T-cell (primary cell): Measurements from ENCODE around the gene RAB18. TPM values are rescaled to one million over a fixed set of nuclear protein-coding genes. Genes with fewer than 3 reads are reported as not detected.
"Not testable (repeated sequence)": the region's sequence is repeated elsewhere in the genome, so short reads cannot be mapped to it uniquely, and the experiment has no call there.

Experiments used
- ATAC-seq, 4 experiments: fragments of 200-7000 bp in 3 of 4; fragments of 150-1000 bp in 1 of 4; cut with Tn5 transposase; replicated peaks in 1 of 4; 1 replicate in 3 of 4; 2 replicates in 1 of 4; pipeline ENCODE4 v1.10.0; 2021; ENCODE audit warnings: moderate library complexity in 3 of 4, mild to moderate bottlenecking in 2 of 4, moderate number of reproducible peaks in 1 of 4
- CTCF ChIA-PET, 2 donors: fragments of 300-600 bp; sonication (Branson Sonifier 250); formaldehyde crosslinking; loops; one replicate each; lab custom pipeline; 2022; ENCODE audit warnings: antibody characterized with exemption in 2 of 2; lab: Charles Lee
- POLR2A ChIA-PET, 2 donors: fragments of 300-600 bp; sonication (Branson Sonifier 250); formaldehyde crosslinking; loops; one replicate each; lab custom pipeline; 2022; ENCODE audit warnings: antibody characterized with exemption in 2 of 2; lab: Charles Lee
- DNase-seq, 35 experiments: peaks; one replicate each; pipeline versions ENCODE4 v3.0.0 to v3.0.0-alpha.2; 2013 to 2023
- H3K27ac ChIP-seq: one replicate; pipeline ENCODE4 v1.5.1; 2013; ENCODE audit warnings: low read length
- H3K27me3 ChIP-seq, 2 experiments: replicated peaks in 1 of 2; 1 replicate in 1 of 2; 2 replicates in 1 of 2; pipeline versions ENCODE4 v1.6.1 to v1.7.0; 2013; ENCODE audit warnings: low read length in 1 of 2, mixed read lengths in 1 of 2; ENCODE audit not compliant: control insufficient read depth in 2 of 2, insufficient read depth in 2 of 2; ENCODE audit errors: extremely low read depth in 1 of 2
- H3K36me3 ChIP-seq, 2 donors: 1 replicate in 1 of 2; 2 replicates in 1 of 2; pipeline versions ENCODE4 v1.6.1 to v1.7.0; 2013; ENCODE audit warnings: low read length in 1 of 2; ENCODE audit not compliant: control insufficient read depth in 2 of 2, insufficient read depth in 1 of 2; ENCODE audit errors: extremely low read depth in 1 of 2
- H3K4me1 ChIP-seq, 2 experiments: 1 replicate in 1 of 2; 2 replicates in 1 of 2; pipeline versions ENCODE4 v1.6.1 to v1.7.0; 2013; ENCODE audit warnings: low read length in 2 of 2, mixed read lengths in 1 of 2; ENCODE audit not compliant: insufficient read depth in 2 of 2, control insufficient read depth in 1 of 2; ENCODE audit errors: extremely low read depth in 1 of 2
- H3K4me3 ChIP-seq, 2 donors: 1 replicate in 1 of 2; 2 replicates in 1 of 2; pipeline versions ENCODE4 v1.5.1 to v1.7.0; 2013; ENCODE audit warnings: mild to moderate bottlenecking in 2 of 2, low read length in 1 of 2, moderate library complexity in 1 of 2; ENCODE audit not compliant: control insufficient read depth in 1 of 2; ENCODE audit errors: extremely low read depth in 1 of 2
- H3K9me3 ChIP-seq: 2 replicates; pipeline ENCODE4 v1.7.0; 2013
- H3K27ac Mint-ChIP-seq, 2 donors: one replicate each; pipeline ENCODE4 v1.8.0; 2020 to 2021; ENCODE audit warnings: mild to moderate bottlenecking in 2 of 2, mixed read lengths in 2 of 2
- H3K27me3 Mint-ChIP-seq, 2 donors: one replicate each; pipeline ENCODE4 v1.8.0; 2021 to 2022; ENCODE audit warnings: mixed read lengths in 2 of 2
- H3K36me3 Mint-ChIP-seq: one replicate; pipeline ENCODE4 v1.8.0; 2021; ENCODE audit warnings: mixed read lengths
- H3K4me1 Mint-ChIP-seq, 3 donors: one replicate each; pipeline ENCODE4 v1.8.0; 2020 to 2022; ENCODE audit warnings: mixed read lengths in 3 of 3, mild to moderate bottlenecking in 1 of 3
- H3K4me3 Mint-ChIP-seq, 3 donors: one replicate each; pipeline ENCODE4 v1.8.0; 2020 to 2022; ENCODE audit warnings: mild to moderate bottlenecking in 3 of 3, mixed read lengths in 3 of 3, moderate library complexity in 3 of 3
- H3K9me3 Mint-ChIP-seq, 3 donors: one replicate each; pipeline ENCODE4 v1.8.0; 2020 to 2022; ENCODE audit warnings: mixed read lengths in 3 of 3
- WGBS: methylation state at CpG from one replicate; pipeline ENCODE4 v1.1.5; 2013; ENCODE audit warnings: missing lambda C conversion rate; ENCODE audit not compliant: insufficient coverage; 5-methylcytosine and 5-hydroxymethylcytosine counted together
- total RNA-seq, 35 experiments: library from RNA in 6 of 35; stranded (reverse) in 6 of 35; fragments of 120-200 nt in 1 of 35; gene quantifications; one replicate each; pipeline versions ENCODE4 v1.2.1 to v1.2.4 and lab custom pipeline; 2013 to 2026

The RAB18 gene
- total RNA-seq, 5 donors from 2014 or later (not counting 1 experiment from before 2014, with no cell fraction given): 56.5 to 118 (median 69.5) TPM

DNA sequence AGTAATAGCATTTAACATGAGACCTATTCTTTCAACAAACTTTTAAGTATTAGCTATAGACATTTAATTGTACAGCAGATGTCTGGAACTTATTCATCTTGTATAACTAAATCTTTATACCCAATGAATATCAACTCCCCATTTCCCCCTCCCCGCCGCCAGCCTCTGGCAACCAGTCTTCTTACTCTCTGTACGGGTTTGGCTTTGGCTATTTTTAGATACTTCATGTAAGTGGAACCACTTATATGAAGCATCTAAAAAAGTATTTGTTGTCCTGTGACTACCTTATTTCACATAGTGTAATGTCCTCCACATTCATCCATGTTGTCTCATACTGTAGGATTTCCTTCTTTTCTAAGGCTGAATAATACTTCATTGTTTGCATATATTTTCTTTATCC, 60.8 kb downstream of the RAB18 start:
- Mint-ChIP-seq H3K36me3 (peaks cover 3% of the 10 kb centered on the region), H3K27ac (peak overlapping the region; percentile 66 to 81), H3K4me3 (peak overlapping the region in 1 of 3 donors; percentile 41), H3K4me1 (peaks cover 34 to 44% (median 37%) of the 10 kb centered on the region in 3 donors), H3K27me3 (peaks cover 0 to 1% of the 10 kb centered on the region in 2 donors), H3K9me3 (no peaks in the 10 kb centered on the region)
- DNase-seq (no peak), ATAC-seq (no peak)
- H3K27me3 ChIP-seq: peaks cover 0 to 2% of the 10 kb centered on the region in 2 experiments
- CTCF ChIA-PET: no interaction called here
- no peaks in the 10 kb centered on the region for H3K9me3 ChIP-seq
- no CpG with 5 or more reads among the region's 3 CpGs for WGBS
- peaks cover 0 to 17% of the 10 kb centered on the region in 2 experiments for H3K4me1 ChIP-seq
- H3K4me3 ChIP-seq: no peak overlapping the region
- POLR2A ChIA-PET: interaction anchor here in 1 of 2 donors (0.6 to 0.8 kb wide), 2 partner anchors 29 to 61 kb away, joined by 4 to 8 read pairs; no protein-coding TSS in a partner anchor
- H3K27ac ChIP-seq: peak overlapping the region; percentile 32
- no peaks in the 10 kb centered on the region for H3K36me3 ChIP-seq

DNA sequence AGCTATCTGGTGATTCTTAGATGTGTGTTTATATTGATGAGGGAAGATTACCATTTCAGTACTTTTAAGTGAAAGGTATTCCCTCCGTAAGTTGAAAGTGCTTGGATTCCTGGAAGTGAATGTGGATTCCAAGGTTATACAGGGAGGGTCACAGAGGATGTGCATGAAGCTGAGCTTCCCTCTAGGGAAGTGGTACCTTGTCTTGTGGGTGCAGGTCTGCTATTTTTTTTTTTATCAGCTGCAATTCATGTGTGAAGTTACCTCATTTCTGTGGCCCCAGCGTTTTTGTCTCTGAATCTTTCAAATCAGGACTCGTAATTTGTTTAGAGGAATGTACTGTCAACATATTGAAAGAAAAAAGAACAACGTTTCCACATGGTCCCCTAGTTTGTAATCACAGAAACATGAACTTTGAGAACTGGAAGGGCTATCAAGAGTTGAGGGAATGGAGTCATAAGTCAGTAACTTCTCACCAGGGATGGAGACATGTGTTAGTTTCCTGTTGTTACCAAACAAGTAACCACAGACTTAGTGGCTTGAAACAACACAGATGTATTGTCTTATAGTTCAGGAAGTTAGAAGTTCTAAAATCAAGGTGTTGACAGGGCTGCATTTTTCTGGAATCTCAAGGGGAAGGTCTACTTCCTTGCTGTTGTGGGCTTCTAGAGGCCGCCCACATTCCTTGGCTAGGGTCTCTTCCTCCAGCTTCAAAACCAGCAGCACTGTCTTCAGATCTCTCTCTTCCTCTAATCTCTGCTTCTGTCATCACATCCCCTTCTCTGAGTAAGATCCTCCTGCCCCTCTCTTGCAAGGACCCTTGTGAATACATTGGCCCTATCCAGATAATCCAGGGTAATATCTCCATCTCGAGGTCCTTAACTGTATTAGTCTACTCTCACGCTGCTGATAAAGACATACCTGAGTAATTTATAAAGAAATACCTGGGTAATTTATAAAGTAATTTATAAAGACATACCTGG, 64.4 kb downstream of the RAB18 start:
- Histone ChIP-seq H3K27me3 (peaks cover 0 to 2% of the 10 kb centered on the region in 2 experiments), H3K9me3 (no peaks in the 10 kb centered on the region), H3K4me3 (no peak overlapping the region), H3K4me1 (peaks cover 0 to 17% of the 10 kb centered on the region in 2 experiments), H3K27ac (peak overlapping the region; percentile 60), H3K36me3 (no peaks in the 10 kb centered on the region)
- POLR2A ChIA-PET: no interaction called here
- WGBS: 60% methylated on average over 5 of the region's 7 CpGs
- Mint-ChIP-seq H3K36me3 (peaks cover 11% of the 10 kb centered on the region), H3K9me3 (no peaks in the 10 kb centered on the region), H3K27me3 (no peaks in the 10 kb centered on the region), H3K4me3 (no peak overlapping the region), H3K27ac (peak overlapping the region; percentile 80 to 83), H3K4me1 (peaks cover 37 to 49% (median 38%) of the 10 kb centered on the region in 3 donors)
- ATAC-seq (peak in 3 of 4 experiments; percentile 58 to 81 (median 60)), DNase-seq (peak in 1 of 35 experiments; percentile 44)
- CTCF ChIA-PET: interaction anchor here in 1 of 2 donors (0.9 kb wide), 1 partner anchor 13 kb away, joined by 4 read pairs; no protein-coding TSS in a partner anchor

DNA sequence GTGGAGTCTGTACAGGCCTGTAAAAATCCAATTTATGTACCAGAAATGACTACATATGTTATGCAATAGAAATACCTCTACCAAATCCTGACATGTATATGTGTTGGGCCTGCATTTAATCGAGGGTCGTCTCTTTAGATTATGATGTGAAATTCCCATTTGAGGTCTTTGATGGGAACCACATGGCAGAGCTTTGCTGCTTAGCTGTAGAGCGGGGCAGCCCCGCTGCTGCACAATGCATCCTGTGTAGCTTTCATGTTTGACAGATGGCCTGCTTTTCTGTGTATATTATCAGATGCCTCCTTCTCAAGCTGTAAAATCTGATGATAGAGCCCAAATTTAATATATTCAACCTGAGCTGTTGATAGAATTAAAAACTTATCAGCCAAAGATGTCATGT, 65.8 kb downstream of the RAB18 start:
- WGBS: 100% methylated on average over 2 of the region's 4 CpGs
- Mint-ChIP-seq H3K9me3 (no peaks in the 10 kb centered on the region), H3K27me3 (no peaks in the 10 kb centered on the region), H3K27ac (peak overlapping the region; percentile 18 to 80), H3K4me1 (peaks cover 26 to 36% (median 28%) of the 10 kb centered on the region in 3 donors), H3K4me3 (no peak overlapping the region), H3K36me3 (peaks cover 11% of the 10 kb centered on the region)
- no peak overlapping the region for H3K4me3 ChIP-seq
- H3K27me3 ChIP-seq: no peaks in the 10 kb centered on the region
- ChIA-PET CTCF (interaction anchor here in 1 of 2 donors (0.5 kb wide), 1 partner anchor 123 kb away, joined by 3 read pairs; no protein-coding TSS in a partner anchor), POLR2A (no interaction called here)
- H3K36me3 ChIP-seq: no peaks in the 10 kb centered on the region
- H3K9me3 ChIP-seq: no peaks in the 10 kb centered on the region
- H3K27ac ChIP-seq: peak overlapping the region; percentile 60
- ATAC-seq (no peak), DNase-seq (no peak)
- H3K4me1 ChIP-seq: peaks cover 0 to 13% of the 10 kb centered on the region in 2 experiments

DNA sequence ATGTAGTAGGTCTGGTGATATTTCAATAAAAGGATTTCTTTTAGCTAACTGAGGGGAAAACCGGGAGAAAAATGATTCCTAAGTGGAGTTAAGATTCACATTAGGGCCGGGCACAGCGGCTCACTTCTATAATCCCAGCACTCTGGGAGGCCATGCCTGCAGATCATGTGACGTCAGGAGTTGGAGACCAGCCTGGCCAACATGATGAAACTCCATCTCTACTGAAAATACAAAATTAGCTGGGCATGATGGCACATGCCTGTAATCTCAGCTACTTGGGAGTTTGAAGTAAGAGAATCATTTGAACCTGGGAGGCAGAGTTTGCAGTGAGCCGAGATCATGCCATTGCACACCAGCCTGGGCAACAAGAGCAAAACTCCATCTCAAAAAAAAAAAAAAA, 72.9 kb downstream of the RAB18 start:
- 94% methylated on average over 3 of the region's 5 CpGs for WGBS
- not testable (repeated sequence) for H3K27me3 ChIP-seq

DNA sequence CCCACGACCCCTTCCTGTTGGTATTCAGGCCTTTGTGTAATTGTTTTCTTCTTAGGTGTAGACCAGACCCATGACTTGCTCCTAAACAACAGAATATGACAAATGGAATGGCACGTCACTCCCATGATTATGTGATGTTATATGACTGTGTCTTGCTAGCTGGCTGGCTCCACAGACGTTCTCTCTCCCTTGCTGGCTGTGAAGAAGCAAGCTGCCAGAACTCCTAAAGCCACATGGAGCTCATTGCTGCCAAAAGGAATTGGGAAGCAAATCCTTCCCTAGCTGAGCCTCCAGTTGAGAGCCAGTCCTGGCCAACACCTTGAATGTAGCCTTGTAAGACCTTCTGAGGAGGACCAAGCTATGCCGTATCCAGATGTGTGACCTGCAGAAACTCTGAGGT, 74.2 kb downstream of the RAB18 start:
- H3K27ac Mint-ChIP-seq: no peak overlapping the region
- H3K4me1 Mint-ChIP-seq: no peaks in the 10 kb centered on the region
- ChIA-PET POLR2A (no interaction called here), CTCF (no interaction called here)
- H3K4me1 ChIP-seq: no peaks in the 10 kb centered on the region
- ATAC-seq: no peak
- H3K4me3 ChIP-seq: no peak overlapping the region
- H3K36me3 ChIP-seq: no peaks in the 10 kb centered on the region
- no peak overlapping the region for H3K4me3 Mint-ChIP-seq
- H3K27me3 Mint-ChIP-seq: peaks cover 0 to 4% of the 10 kb centered on the region in 2 donors
- no peaks in the 10 kb centered on the region for H3K9me3 ChIP-seq
- 90% methylated on average over 2 of the region's 4 CpGs for WGBS
- peaks cover 6% of the 10 kb centered on the region for H3K36me3 Mint-ChIP-seq
- no peak overlapping the region for H3K27ac ChIP-seq
- no peak for DNase-seq
- no peaks in the 10 kb centered on the region for H3K27me3 ChIP-seq
- H3K9me3 Mint-ChIP-seq: no peaks in the 10 kb centered on the region

More for the DNA sequence above, 72.9 kb downstream of the RAB18 start:
- H3K4me1 Mint-ChIP-seq, H3K9me3 ChIP-seq, POLR2A ChIA-PET, H3K9me3 Mint-ChIP-seq, H3K4me3 ChIP-seq, ATAC-seq, H3K27me3 Mint-ChIP-seq, H3K4me1 ChIP-seq, DNase-seq, H3K27ac Mint-ChIP-seq, H3K36me3 ChIP-seq, H3K36me3 Mint-ChIP-seq, CTCF ChIA-PET, H3K4me3 Mint-ChIP-seq, H3K27ac ChIP-seq: not testable (repeated sequence)

DNA sequence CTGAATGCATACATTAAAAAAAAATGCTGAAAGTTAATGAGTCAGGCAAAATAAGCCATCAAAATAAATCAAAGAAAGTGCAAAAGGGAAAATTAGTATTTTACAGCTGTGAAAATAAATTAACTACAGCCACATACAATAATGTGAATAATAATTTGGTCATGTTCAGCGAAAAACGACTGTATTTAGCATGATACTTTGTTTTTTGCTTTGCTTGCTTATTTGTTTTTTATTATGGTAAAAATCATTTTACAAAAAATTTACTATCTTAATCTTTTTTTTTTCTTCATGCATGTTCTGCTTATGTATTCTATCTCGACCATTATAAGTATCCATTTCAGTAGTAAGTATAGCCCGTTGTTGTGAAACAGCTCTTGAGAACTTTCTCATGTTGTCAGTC, 77.1 kb downstream of the RAB18 start:
- Mint-ChIP-seq H3K27me3 (peaks cover 2 to 11% of the 10 kb centered on the region in 2 donors), H3K4me3 (no peak overlapping the region), H3K27ac (no peak overlapping the region), H3K36me3 (peaks cover 14% of the 10 kb centered on the region), H3K4me1 (no peaks in the 10 kb centered on the region), H3K9me3 (no peaks in the 10 kb centered on the region)
- H3K27ac ChIP-seq: no peak overlapping the region
- no peak for DNase-seq
- no peaks in the 10 kb centered on the region for H3K36me3 ChIP-seq
- H3K4me1 ChIP-seq: no peaks in the 10 kb centered on the region
- ChIA-PET CTCF (interaction anchor here in 1 of 2 donors (0.5 kb wide), 1 partner anchor 22 kb away, joined by 3 read pairs; no protein-coding TSS in a partner anchor), POLR2A (interaction anchor here in 1 of 2 donors (0.6 kb wide), 2 partner anchors 15 to 21 kb away, joined by 3 to 4 read pairs; no protein-coding TSS in a partner anchor)
- 65% methylated on average over 2 of the region's 4 CpGs for WGBS
- no peak overlapping the region for H3K4me3 ChIP-seq
- ATAC-seq: no peak
- H3K27me3 ChIP-seq: no peaks in the 10 kb centered on the region
- no peaks in the 10 kb centered on the region for H3K9me3 ChIP-seq
